Caco-2 (cell line): ENCODE results near the gene ACSBG1. TPM values are rescaled to one million over a fixed set of nuclear protein-coding genes. Genes with fewer than 3 reads are reported as not detected.

ENCODE experiments used
- BruUV-seq: library from RNA; stranded (reverse); fragments of 400-500 nt; replicated peaks from 2 replicates; lab custom pipeline; 2021; lab: Mats Ljungman, UMichigan
- CTCF ChIA-PET: fragments of 300-600 bp; sonication (Branson Sonifier 250); formaldehyde crosslinking; loops from one replicate; lab custom pipeline; 2022; ENCODE audit warnings: antibody characterized with exemption; lab: Charles Lee
- POLR2A ChIA-PET: fragments of 300-600 bp; sonication (Branson Sonifier 250); formaldehyde crosslinking; loops from one replicate; lab custom pipeline; 2022; ENCODE audit warnings: antibody characterized with exemption; lab: Charles Lee
- DNase-seq, 2 experiments: peaks; one replicate each; pipeline versions ENCODE4 v3.0.0 to v3.0.0-alpha.2; 2020 to 2022
- H3K27me3 ChIP-seq: replicated peaks from 2 replicates; pipeline ENCODE4 v1.6.0; 2011; ENCODE audit warnings: low read length; ENCODE audit not compliant: control insufficient read depth, insufficient read depth
- H3K36me3 ChIP-seq: 2 replicates; pipeline ENCODE4 v1.5.1; 2011; ENCODE audit warnings: low read length; ENCODE audit not compliant: control insufficient read depth, insufficient read depth
- H3K4me1 ChIP-seq: fragments of 250-450 bp; sonication (Bioruptor Pico); 2 replicates; pipeline ENCODE4 v1.5.1; 2020; ENCODE audit warnings: mild to moderate bottlenecking
- H3K4me3 ChIP-seq: 2 replicates; pipeline ENCODE4 v1.5.1; 2011; ENCODE audit warnings: low read depth, mild to moderate bottlenecking, control low read depth, low read length
- H3K9me3 ChIP-seq: fragments of 250-450 bp; sonication (Bioruptor Pico); 2 replicates; pipeline ENCODE4 v1.5.1; 2020; ENCODE audit warnings: mild to moderate bottlenecking, moderate library complexity
- H3K27ac Mint-ChIP-seq: one replicate; pipeline ENCODE4 v1.8.0; 2022; ENCODE audit warnings: mixed read lengths; ENCODE audit not compliant: unreplicated experiment
- H3K27me3 Mint-ChIP-seq: one replicate; pipeline ENCODE4 v1.8.0; 2022; ENCODE audit warnings: mixed read lengths; ENCODE audit not compliant: insufficient read depth, unreplicated experiment
- H3K36me3 Mint-ChIP-seq: one replicate; pipeline ENCODE4 v1.8.0; 2022; ENCODE audit warnings: mild to moderate bottlenecking, mixed read lengths; ENCODE audit not compliant: insufficient read depth, unreplicated experiment
- H3K4me1 Mint-ChIP-seq: one replicate; pipeline ENCODE4 v1.8.0; 2022; ENCODE audit warnings: low read depth, mixed read lengths; ENCODE audit not compliant: unreplicated experiment
- H3K4me3 Mint-ChIP-seq: one replicate; pipeline ENCODE4 v1.8.0; 2022; ENCODE audit warnings: mild to moderate bottlenecking, moderate library complexity, mixed read lengths; ENCODE audit not compliant: unreplicated experiment
- H3K9me3 Mint-ChIP-seq: one replicate; pipeline ENCODE4 v1.8.0; 2022; ENCODE audit warnings: mixed read lengths; ENCODE audit not compliant: unreplicated experiment
- CTCF ChIP-seq, 2 experiments: fragments of 200-600 bp in 1 of 2; IDR thresholded peaks; 1 replicate in 1 of 2; 2 replicates in 1 of 2; pipeline versions ENCODE4 v1.5.1 to v1.8.0; 2011 to 2022; ENCODE audit warnings: antibody characterized with exemption in 1 of 2, control low read depth in 1 of 2, inconsistent platforms in 1 of 2, low read depth in 1 of 2, low read length in 1 of 2, mild to moderate bottlenecking in 1 of 2, moderate library complexity in 1 of 2; ENCODE audit not compliant: insufficient read depth in 1 of 2, severe bottlenecking in 1 of 2, unreplicated experiment in 1 of 2
- intact Hi-C: fragments of 100-400 bp; cut with micrococcal nuclease; formaldehyde crosslinking; loops from one replicate; pipeline ENCODE4 v1.10.0; 2022; ENCODE audit not compliant: unreplicated experiment
- total RNA-seq: library from RNA; stranded (reverse); gene quantifications from 2 replicates; pipeline ENCODE4 v1.2.3, GENCODE V29; 2022

Gene ACSBG1
- total RNA-seq, 1 experiment from 2014 or later = not detected

GRCh38 chr15:78125267-78125666 is 109.1 kb downstream of the ACSBG1 start:
- intact Hi-C loops = no loop called here
- no peaks in the 10 kb centered on the region for H3K9me3 ChIP-seq
- Mint-ChIP-seq H3K27ac (no peak overlapping the region), H3K27me3 (no peaks in the 10 kb centered on the region), H3K9me3 (no peaks in the 10 kb centered on the region), H3K4me1 (peaks cover 9% of the 10 kb centered on the region), H3K4me3 (no peak overlapping the region), H3K36me3 (no peaks in the 10 kb centered on the region)
- no TSS peak for BruUV-seq
- no peak overlapping the region for H3K4me3 ChIP-seq
- DNase-seq = no peak
- H3K27me3 ChIP-seq = no peaks in the 10 kb centered on the region
- H3K4me1 ChIP-seq = no peaks in the 10 kb centered on the region
- POLR2A ChIA-PET = no interaction called here
- CTCF ChIA-PET = no interaction called here
- H3K36me3 ChIP-seq = no peaks in the 10 kb centered on the region
- no peak for TF ChIP-seq CTCF (IDR thresholded peaks at IDR 0.05; ENCODE audit: insufficient read depth in 1 of 2, low read depth in 1 of 2, low read length in 1 of 2, severe bottlenecking in 1 of 2, unreplicated experiment in 1 of 2)

DNA sequence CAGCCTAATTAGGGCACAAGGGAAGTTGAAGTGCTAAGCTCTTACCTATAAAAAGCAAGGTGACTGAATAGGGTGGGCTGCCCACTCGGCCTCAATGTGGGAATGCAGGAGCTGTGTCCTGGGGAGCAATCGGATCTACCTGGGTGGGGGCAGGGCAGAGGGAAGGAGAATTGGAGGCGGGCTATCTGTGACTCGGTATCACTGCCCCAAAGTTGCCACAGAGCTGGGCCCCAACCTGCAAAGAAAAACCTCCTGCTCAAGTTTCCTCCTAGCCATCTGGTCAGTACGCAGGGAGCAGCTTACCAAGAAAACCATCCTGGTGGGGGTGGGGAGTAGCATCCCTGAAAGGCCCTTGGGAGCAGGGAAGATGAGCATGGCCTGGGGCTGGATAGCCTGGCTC is 113.8 kb downstream of the ACSBG1 start:
- H3K27ac Mint-ChIP-seq = no peak overlapping the region
- CTCF ChIA-PET = interaction anchor here (1.6 kb wide), 1 partner anchor 12 kb away, joined by 5 read pairs; no protein-coding TSS in a partner anchor
- POLR2A ChIA-PET = no interaction called here

More for the DNA sequence above, 113.8 kb downstream of the ACSBG1 start:
- BruUV-seq = no TSS peak
- Mint-ChIP-seq H3K9me3 (no peaks in the 10 kb centered on the region), H3K36me3 (no peaks in the 10 kb centered on the region), H3K4me1 (no peaks in the 10 kb centered on the region), H3K4me3 (no peak overlapping the region), H3K27me3 (no peaks in the 10 kb centered on the region)
- H3K4me1 ChIP-seq = no peaks in the 10 kb centered on the region
- no peaks in the 10 kb centered on the region for H3K36me3 ChIP-seq
- no peaks in the 10 kb centered on the region for H3K27me3 ChIP-seq
- H3K9me3 ChIP-seq = no peaks in the 10 kb centered on the region
- H3K4me3 ChIP-seq = no peak overlapping the region
- TF ChIP-seq CTCF (IDR thresholded peaks at IDR 0.05; ENCODE audit: insufficient read depth in 1 of 2, low read depth in 1 of 2, low read length in 1 of 2, severe bottlenecking in 1 of 2, unreplicated experiment in 1 of 2) = no peak
- no peak for DNase-seq
- intact Hi-C loops = no loop called here

Other genes with a start within 250 kb of the ACSBG1 start
- 18.3 and 19.1 TPM in 2 replicates for gene TBC1D2B, start 156.9 kb downstream of the ACSBG1 start, total RNA-seq
- gene SH2D7, start 142.0 kb downstream of the ACSBG1 start, total RNA-seq = not detected in 2 replicates
- 0.67 and 0.75 TPM in 2 replicates for gene CIB2, start 103.1 kb downstream of the ACSBG1 start, total RNA-seq
- 67.3 and 71.1 TPM in 2 replicates for gene IDH3A, start 85.2 kb downstream of the ACSBG1 start, total RNA-seq
- 0.91 and 1.1 TPM in 2 replicates for gene DNAJA4, start 30.0 kb upstream of the ACSBG1 start, total RNA-seq
- gene SKIC8, start 65.0 kb upstream of the ACSBG1 start, total RNA-seq = 45.7 and 51.5 TPM in 2 replicates
- gene CRABP1, start 105.8 kb upstream of the ACSBG1 start, total RNA-seq = 113 and 116 TPM in 2 replicates
- 77.6 and 82.9 TPM in 2 replicates for gene IREB2, start 203.7 kb upstream of the ACSBG1 start, total RNA-seq